GM06990 (cell line): ENCODE data around the gene CNOT4.
"Not testable (repeated sequence)": the region's sequence is repeated elsewhere in the genome, so short reads cannot be mapped to it uniquely, and the experiment has no call there.

Experiments used
- DNase-seq: peaks from one replicate; pipeline ENCODE4 v3.0.0-alpha.2; 2011; ENCODE audit not compliant: insufficient read length; ENCODE audit errors: extremely low read depth
- H3K27me3 ChIP-seq: replicated peaks from 2 replicates; pipeline ENCODE4 v1.6.0; 2011; ENCODE audit warnings: low read length; ENCODE audit not compliant: control insufficient read depth, insufficient read depth
- H3K36me3 ChIP-seq: 2 replicates; pipeline ENCODE4 v1.5.1; 2011; ENCODE audit warnings: low read length; ENCODE audit not compliant: control insufficient read depth, insufficient read depth
- H3K4me3 ChIP-seq: replicated peaks from 2 replicates; pipeline ENCODE4 v1.5.1; 2011; ENCODE audit warnings: low read depth, mild to moderate bottlenecking, control low read depth, low read length
- CTCF ChIP-seq: IDR thresholded peaks from 2 replicates; pipeline ENCODE4 v1.5.1; 2011; ENCODE audit warnings: low read length, control low read depth, mild to moderate bottlenecking, inconsistent platforms; ENCODE audit not compliant: insufficient read depth, poor library complexity, severe bottlenecking

The CNOT4 gene

GRCh38 chr7:135499818-135500217 lies 10.1 kb downstream of the CNOT4 start:
- DNase-seq = no peak
- H3K36me3 ChIP-seq = no peaks in the 10 kb centered on the region
- no peak for TF ChIP-seq CTCF
- H3K4me3 ChIP-seq = no peak overlapping the region
- no peaks in the 10 kb centered on the region for H3K27me3 ChIP-seq

- H3K4me3 ChIP-seq, DNase-seq, H3K36me3 ChIP-seq, H3K27me3 ChIP-seq: not testable (repeated sequence)
These were observed 12.7 kb downstream of the CNOT4 start for GRCh38 chr7:135497161-135497560.

- Histone ChIP-seq H3K27me3 (no peaks in the 10 kb centered on the region), H3K4me3 (no peak overlapping the region), H3K36me3 (no peaks in the 10 kb centered on the region; the same call in none of the 2 replicates)
- no peak for TF ChIP-seq CTCF
- DNase-seq = no peak
These were observed 16.5 kb downstream of the CNOT4 start for GRCh38 chr7:135493362-135493761.

GRCh38 chr7:135492151-135492550 lies 17.8 kb downstream of the CNOT4 start:
- no peaks in the 10 kb centered on the region; the same call in none of the 2 replicates for H3K36me3 ChIP-seq
- H3K27me3 ChIP-seq = no peaks in the 10 kb centered on the region
- DNase-seq = no peak
- TF ChIP-seq CTCF = no peak
- H3K4me3 ChIP-seq = no peak overlapping the region

GRCh38 chr7:135490783-135491182 lies 19.1 kb downstream of the CNOT4 start:
- no peak for TF ChIP-seq CTCF
- no peaks in the 10 kb centered on the region; the same call in none of the 2 replicates for H3K36me3 ChIP-seq
- no peak for DNase-seq
- no peaks in the 10 kb centered on the region for H3K27me3 ChIP-seq
- H3K4me3 ChIP-seq = no peak overlapping the region

GRCh38 chr7:135489791-135490190 lies 20.1 kb downstream of the CNOT4 start:
- no peak for DNase-seq
- Histone ChIP-seq H3K36me3 (no peaks in the 10 kb centered on the region; the same call in none of the 2 replicates), H3K4me3 (no peak overlapping the region), H3K27me3 (no peaks in the 10 kb centered on the region)
- no peak for TF ChIP-seq CTCF
